ENCODE data around the gene CCDC28B. TPM values are rescaled to one million over a fixed set of nuclear protein-coding genes. Genes with fewer than 3 reads are reported as not detected.
"Not testable (repeated sequence)": the region's sequence is repeated elsewhere in the genome, so short reads cannot be mapped to it uniquely, and the experiment has no call there.

CCDC28B gene
- total RNA-seq = 39.1 and 44.0 TPM in 2 replicates

- no peaks in the 10 kb centered on the region for H3K9me3 Mint-ChIP-seq
- intact Hi-C loops (cut with micrococcal nuclease) = loop anchor here (1.0 to 10.0 kb wide), 4 partner anchors 20 to 614 kb away; partner anchors contain the start of genes BSDC1, LCK, S100PBP and YARS1
- peak within 1 kb of the TSS; percentile 80 for H3K4me3 Mint-ChIP-seq (ENCODE audit: low read depth)
- H3K4me1 Mint-ChIP-seq (ENCODE audit: low read depth) = peaks cover 57% of the 10 kb centered on the region
- no peaks in the 10 kb centered on the region for H3K27me3 Mint-ChIP-seq (ENCODE audit: low read depth)
- peak; percentile 49 for DNase-seq (ENCODE audit: low spot score)
- peak within 1 kb of the TSS; percentile 93 for H3K27ac Mint-ChIP-seq
- H3K36me3 Mint-ChIP-seq (ENCODE audit: low read depth) = peaks cover 56% of the 10 kb centered on the region
Observed at GRCh38 chr1:32200226-32201010, at the start of gene CCDC28B. TSS of gene CCDC28B (plus strand) at chr1:32200595. CDS start at chr1:32201936, 1,341 bp downstream.

GRCh38 chr1:32150847-32151246 lies 49.5 kb upstream of the CCDC28B start:
- DNase-seq (ENCODE audit: low spot score) = no peak
- Mint-ChIP-seq H3K27me3 (ENCODE audit: low read depth) (no peaks in the 10 kb centered on the region), H3K9me3 (peaks cover 15% of the 10 kb centered on the region), H3K4me1 (ENCODE audit: low read depth) (peaks cover 8% of the 10 kb centered on the region), H3K27ac (no peak overlapping the region), H3K4me3 (ENCODE audit: low read depth) (no peak overlapping the region), H3K36me3 (ENCODE audit: low read depth) (peaks cover 60% of the 10 kb centered on the region)
- intact Hi-C loops (cut with micrococcal nuclease) = no loop called here

- H3K4me1 Mint-ChIP-seq (ENCODE audit: low read depth) = peaks cover 3% of the 10 kb centered on the region
- intact Hi-C loops (cut with micrococcal nuclease) = no loop called here
- peaks cover 15% of the 10 kb centered on the region for H3K9me3 Mint-ChIP-seq
- H3K4me3 Mint-ChIP-seq (ENCODE audit: low read depth) = no peak overlapping the region
- peaks cover 60% of the 10 kb centered on the region for H3K36me3 Mint-ChIP-seq (ENCODE audit: low read depth)
- H3K27ac Mint-ChIP-seq = no peak overlapping the region
- no peak for DNase-seq (ENCODE audit: low spot score)
- no peaks in the 10 kb centered on the region for H3K27me3 Mint-ChIP-seq (ENCODE audit: low read depth)
Observed at GRCh38 chr1:32151319-32151787, 49.0 kb upstream of the CCDC28B start.

GRCh38 chr1:32159189-32159588 lies 41.2 kb upstream of the CCDC28B start:
- intact Hi-C loops (cut with micrococcal nuclease) = no loop called here
- H3K4me1 Mint-ChIP-seq (ENCODE audit: low read depth) = peaks cover 13% of the 10 kb centered on the region
- H3K4me3 Mint-ChIP-seq (ENCODE audit: low read depth) = no peak overlapping the region
- peaks cover 78% of the 10 kb centered on the region for H3K36me3 Mint-ChIP-seq (ENCODE audit: low read depth)
- no peaks in the 10 kb centered on the region for H3K27me3 Mint-ChIP-seq (ENCODE audit: low read depth)
- H3K27ac Mint-ChIP-seq = peak overlapping the region; percentile 69
- no peaks in the 10 kb centered on the region for H3K9me3 Mint-ChIP-seq
- DNase-seq (ENCODE audit: low spot score) = no peak

- H3K9me3 Mint-ChIP-seq = no peaks in the 10 kb centered on the region
- H3K4me3 Mint-ChIP-seq (ENCODE audit: low read depth) = no peak overlapping the region
- H3K4me1 Mint-ChIP-seq (ENCODE audit: low read depth) = peaks cover 7% of the 10 kb centered on the region
- no peak overlapping the region for H3K27ac Mint-ChIP-seq
- no peak for DNase-seq (ENCODE audit: low spot score)
- intact Hi-C loops (cut with micrococcal nuclease) = no loop called here
- H3K27me3 Mint-ChIP-seq (ENCODE audit: low read depth) = no peaks in the 10 kb centered on the region
- peaks cover 71% of the 10 kb centered on the region for H3K36me3 Mint-ChIP-seq (ENCODE audit: low read depth)
Observed at GRCh38 chr1:32163405-32163804, 37.0 kb upstream of the CCDC28B start.

- H3K9me3 Mint-ChIP-seq; intact Hi-C loops (cut with micrococcal nuclease); H3K4me1 Mint-ChIP-seq (ENCODE audit: low read depth); H3K27ac Mint-ChIP-seq; H3K4me3 Mint-ChIP-seq (ENCODE audit: low read depth); H3K27me3 Mint-ChIP-seq (ENCODE audit: low read depth); DNase-seq (ENCODE audit: low spot score): not testable (repeated sequence)
- peaks cover 67% of the 10 kb centered on the region for H3K36me3 Mint-ChIP-seq (ENCODE audit: low read depth)
Observed at GRCh38 chr1:32165633-32166032, 34.8 kb upstream of the CCDC28B start.

- Mint-ChIP-seq H3K27ac (no peak overlapping the region), H3K4me3 (ENCODE audit: low read depth) (no peak overlapping the region), H3K36me3 (ENCODE audit: low read depth) (peaks cover 69% of the 10 kb centered on the region), H3K4me1 (ENCODE audit: low read depth) (peaks cover 8% of the 10 kb centered on the region), H3K9me3 (no peaks in the 10 kb centered on the region), H3K27me3 (ENCODE audit: low read depth) (no peaks in the 10 kb centered on the region)
- intact Hi-C loops (cut with micrococcal nuclease) = no loop called here
- no peak for DNase-seq (ENCODE audit: low spot score)
Observed at GRCh38 chr1:32170991-32171390, 29.4 kb upstream of the CCDC28B start.

- H3K27ac Mint-ChIP-seq = no peak overlapping the region
- H3K9me3 Mint-ChIP-seq = no peaks in the 10 kb centered on the region
- H3K4me1 Mint-ChIP-seq (ENCODE audit: low read depth) = peaks cover 8% of the 10 kb centered on the region
- H3K4me3 Mint-ChIP-seq (ENCODE audit: low read depth) = no peak overlapping the region
- no peak for DNase-seq (ENCODE audit: low spot score)
- intact Hi-C loops (cut with micrococcal nuclease) = no loop called here
- no peaks in the 10 kb centered on the region for H3K27me3 Mint-ChIP-seq (ENCODE audit: low read depth)
- H3K36me3 Mint-ChIP-seq (ENCODE audit: low read depth) = peaks cover 56% of the 10 kb centered on the region
Observed at GRCh38 chr1:32172621-32173245, 27.7 kb upstream of the CCDC28B start.

- peaks cover 41% of the 10 kb centered on the region for H3K36me3 Mint-ChIP-seq (ENCODE audit: low read depth)
- peaks cover 26% of the 10 kb centered on the region for H3K4me1 Mint-ChIP-seq (ENCODE audit: low read depth)
- H3K27ac Mint-ChIP-seq = peak overlapping the region; percentile 98
- no peaks in the 10 kb centered on the region for H3K9me3 Mint-ChIP-seq
- intact Hi-C loops (cut with micrococcal nuclease) = loop anchor here (1.0 to 2.0 kb wide), 2 partner anchors 70 to 472 kb away; partner anchors contain the start of genes KPNA6, RBBP4 and ZBTB8OS
- H3K27me3 Mint-ChIP-seq (ENCODE audit: low read depth) = no peaks in the 10 kb centered on the region
- peak overlapping the region; percentile 97 for H3K4me3 Mint-ChIP-seq (ENCODE audit: low read depth)
- DNase-seq (ENCODE audit: low spot score) = no peak
Observed at GRCh38 chr1:32178380-32179192, 21.8 kb upstream of the CCDC28B start.

GRCh38 chr1:32179193-32179442 lies 21.3 kb upstream of the CCDC28B start:
- Mint-ChIP-seq H3K4me3 (ENCODE audit: low read depth) (peak overlapping the region; percentile 97), H3K36me3 (ENCODE audit: low read depth) (peaks cover 41% of the 10 kb centered on the region), H3K27me3 (ENCODE audit: low read depth) (no peaks in the 10 kb centered on the region), H3K27ac (peak overlapping the region; percentile 98), H3K9me3 (no peaks in the 10 kb centered on the region), H3K4me1 (ENCODE audit: low read depth) (peaks cover 29% of the 10 kb centered on the region)
- no peak for DNase-seq (ENCODE audit: low spot score)
- intact Hi-C loops (cut with micrococcal nuclease) = loop anchor here (1.0 to 2.0 kb wide), 2 partner anchors 71 to 472 kb away; partner anchors contain the start of genes KPNA6, RBBP4 and ZBTB8OS

GRCh38 chr1:32179443-32180185 lies 20.8 kb upstream of the CCDC28B start, which contains the start of gene TXLNA:
TSS of gene TXLNA (plus strand) at chr1:32179675. CDS start at chr1:32180346, 671 bp downstream.
- Mint-ChIP-seq H3K9me3 (no peaks in the 10 kb centered on the region), H3K4me1 (ENCODE audit: low read depth) (peaks cover 34% of the 10 kb centered on the region), H3K36me3 (ENCODE audit: low read depth) (peaks cover 42% of the 10 kb centered on the region), H3K27ac (peak within 1 kb of the TSS; percentile 98), H3K27me3 (ENCODE audit: low read depth) (no peaks in the 10 kb centered on the region), H3K4me3 (ENCODE audit: low read depth) (peak within 1 kb of the TSS; percentile 97)
- peak; percentile 87 for DNase-seq (ENCODE audit: low spot score)
- intact Hi-C loops (cut with micrococcal nuclease) = loop anchor here (1.0 to 5.0 kb wide), 6 partner anchors 21 to 471 kb away; partner anchors contain the start of genes CCDC28B, KPNA6, LCK and RBBP4
